Measurements from ENCODE around the gene MPZL3. TPM values are rescaled to one million over a fixed set of nuclear protein-coding genes. Genes with fewer than 3 reads are reported as not detected.

Gene MPZL3
- polyA plus RNA-seq, 1 donor from 2014 or later = 3.6 TPM

- no peak overlapping the region for H3K27ac ChIP-seq (ENCODE audit: low read length)
- no peaks in the 10 kb centered on the region for H3K9me2 ChIP-seq (ENCODE audit: insufficient read depth, low read length)
- no peaks in the 10 kb centered on the region for H4K20me1 ChIP-seq (ENCODE audit: insufficient read depth)
- TF ChIP-seq CTCF (IDR thresholded peaks at IDR 0.05; ENCODE audit: poor library complexity, severe bottlenecking) (no peak), EZH2 (IDR thresholded peaks at IDR 0.05; ENCODE audit: borderline replicate concordance, insufficient read depth, low read length, poor library complexity, severe bottlenecking) (no peak), TAF1 (IDR thresholded peaks at IDR 0.05; ENCODE audit: low read depth) (no peak), SMC3 (conservative IDR thresholded peaks at IDR 0.05; ENCODE audit: poor library complexity) (no peak), REST (IDR thresholded peaks at IDR 0.05; ENCODE audit: borderline replicate concordance) (no peak), MXI1 (conservative IDR thresholded peaks at IDR 0.05; ENCODE audit: poor library complexity, severe bottlenecking) (no peak), RAD21 (conservative IDR thresholded peaks at IDR 0.05) (no peak), POLR2AphosphoS5 (IDR thresholded peaks at IDR 0.05) (no peak)
- H3K9ac ChIP-seq (ENCODE audit: low read length) = no peak overlapping the region
- H2AFZ ChIP-seq (ENCODE audit: low read depth, low read length) = no peak overlapping the region
- H3K4me3 ChIP-seq (ENCODE audit: low read length) = no peak overlapping the region
- H3K79me2 ChIP-seq (replicated peaks; ENCODE audit: insufficient read depth, low read length) = no peaks in the 10 kb centered on the region
- H3K4me2 ChIP-seq (ENCODE audit: low read length) = no peak overlapping the region
- H3K9me3 ChIP-seq (ENCODE audit: low read length) = no peaks in the 10 kb centered on the region
- no peaks in the 10 kb centered on the region for H3K27me3 ChIP-seq (ENCODE audit: insufficient read depth, low read depth, low read length)
- no peaks in the 10 kb centered on the region for H3F3A ChIP-seq (ENCODE audit: insufficient read depth, low read length, poor library complexity, severe bottlenecking)
- no peaks in the 10 kb centered on the region for H3K36me3 ChIP-seq (ENCODE audit: insufficient read depth, low read length)
Measured at GRCh38 chr11:118290923-118291322, 38.8 kb upstream of the MPZL3 start.

- Histone ChIP-seq H3K9me3 (ENCODE audit: low read length) (no peaks in the 10 kb centered on the region), H3K4me3 (ENCODE audit: low read length) (no peak overlapping the region), H3K4me2 (ENCODE audit: low read length) (no peak overlapping the region), H3K9ac (ENCODE audit: low read length) (no peak overlapping the region), H2AFZ (ENCODE audit: low read depth, low read length) (no peak overlapping the region), H3K27me3 (ENCODE audit: insufficient read depth, low read depth, low read length) (no peaks in the 10 kb centered on the region), H3F3A (ENCODE audit: insufficient read depth, low read length, poor library complexity, severe bottlenecking) (no peaks in the 10 kb centered on the region), H3K27ac (ENCODE audit: low read length) (no peak overlapping the region), H3K79me2 (replicated peaks; ENCODE audit: insufficient read depth, low read length) (no peaks in the 10 kb centered on the region), H3K9me2 (ENCODE audit: insufficient read depth, low read length) (no peaks in the 10 kb centered on the region), H3K36me3 (ENCODE audit: insufficient read depth, low read length) (no peaks in the 10 kb centered on the region), H4K20me1 (ENCODE audit: insufficient read depth) (no peaks in the 10 kb centered on the region)
- TF ChIP-seq RAD21 (conservative IDR thresholded peaks at IDR 0.05) (no peak), REST (IDR thresholded peaks at IDR 0.05; ENCODE audit: borderline replicate concordance) (no peak), TAF1 (IDR thresholded peaks at IDR 0.05; ENCODE audit: low read depth) (no peak), CTCF (IDR thresholded peaks at IDR 0.05; ENCODE audit: poor library complexity, severe bottlenecking) (no peak), MXI1 (conservative IDR thresholded peaks at IDR 0.05; ENCODE audit: poor library complexity, severe bottlenecking) (no peak), EZH2 (IDR thresholded peaks at IDR 0.05; ENCODE audit: borderline replicate concordance, insufficient read depth, low read length, poor library complexity, severe bottlenecking) (no peak), POLR2AphosphoS5 (IDR thresholded peaks at IDR 0.05) (no peak), EP300 (conservative IDR thresholded peaks at IDR 0.05; ENCODE audit: poor library complexity, severe bottlenecking) (no peak), SMC3 (conservative IDR thresholded peaks at IDR 0.05; ENCODE audit: poor library complexity) (no peak)
Measured at GRCh38 chr11:118289401-118289800, 37.2 kb upstream of the MPZL3 start.

All from neural cell (in vitro differentiated cells).